Loucy (cell line): ENCODE data around the gene MGLL.
A peak's percentile ranks its signal among the peaks of the same experiment; 100 is the strongest.
"Not testable (repeated sequence)": the region's sequence is repeated elsewhere in the genome, so short reads cannot be mapped to it uniquely, and the experiment has no call there.

Source experiments
- H2AFZ ChIP-seq: fragments of 200-600 bp; sonication (generic); 2 replicates; pipeline ENCODE4 v1.6.0; 2016; ENCODE audit warnings: antibody characterized with exemption, mild to moderate bottlenecking, low read length, moderate library complexity
- H3F3A ChIP-seq: fragments of 200-600 bp; 2 replicates; pipeline ENCODE4 v1.6.0; 2016; ENCODE audit warnings: antibody characterized with exemption, low read depth, mild to moderate bottlenecking
- H3K27me3 ChIP-seq: fragments of 200-600 bp; sonication (generic); 2 replicates; pipeline ENCODE4 v1.6.1; 2014; ENCODE audit warnings: low read length, mild to moderate bottlenecking; ENCODE audit not compliant: insufficient read depth, poor library complexity, severe bottlenecking
- H3K36me3 ChIP-seq: fragments of 200-600 bp; sonication (generic); 2 replicates; pipeline ENCODE4 v1.6.1; 2016; ENCODE audit warnings: low read length; ENCODE audit not compliant: insufficient read depth
- H3K4me1 ChIP-seq: fragments of 200-600 bp; sonication (generic); 2 replicates; pipeline ENCODE4 v1.5.1; 2014; ENCODE audit warnings: low read length, mild to moderate bottlenecking; ENCODE audit not compliant: insufficient read depth, poor library complexity, severe bottlenecking
- H3K4me2 ChIP-seq: fragments of 200-600 bp; sonication (generic); 2 replicates; pipeline ENCODE4 v1.6.0; 2014; ENCODE audit warnings: antibody characterized with exemption, low read length, low read depth, mild to moderate bottlenecking; ENCODE audit not compliant: poor library complexity, severe bottlenecking
- H3K4me3 ChIP-seq: fragments of 200-600 bp; sonication (generic); 2 replicates; pipeline ENCODE4 v1.5.1; 2014; ENCODE audit warnings: low read length, mild to moderate bottlenecking, mixed read lengths; ENCODE audit not compliant: poor library complexity, severe bottlenecking
- H3K79me2 ChIP-seq: fragments of 200-600 bp; sonication (generic); 2 replicates; pipeline ENCODE4 v1.6.1; 2014; ENCODE audit warnings: low read length; ENCODE audit not compliant: insufficient read depth
- H3K9ac ChIP-seq: fragments of 200-600 bp; sonication (generic); 2 replicates; pipeline ENCODE4 v1.6.0; 2014; ENCODE audit warnings: mild to moderate bottlenecking, low read depth, low read length, moderate library complexity; ENCODE audit not compliant: poor library complexity, severe bottlenecking
- H3K9me2 ChIP-seq: fragments of 200-600 bp; sonication (generic); replicated peaks from 2 replicates; pipeline ENCODE4 v1.6.1; 2016; ENCODE audit warnings: low read depth, low read length, mixed read lengths
- H3K9me3 ChIP-seq: fragments of 200-600 bp; sonication (generic); 2 replicates; pipeline ENCODE4 v1.6.1; 2014; ENCODE audit warnings: mild to moderate bottlenecking, antibody characterized with exemption, low read length, low read depth; ENCODE audit not compliant: insufficient read depth
- H4K20me1 ChIP-seq: fragments of 200-600 bp; sonication (generic); 2 replicates; pipeline ENCODE4 v1.6.0; 2014; ENCODE audit warnings: antibody characterized with exemption, low read length, mild to moderate bottlenecking; ENCODE audit not compliant: insufficient read depth, poor library complexity, severe bottlenecking
- CTCF ChIP-seq: fragments of 200-600 bp; sonication (generic); conservative IDR thresholded peaks from 2 replicates; pipeline ENCODE4 v1.5.1; 2014; ENCODE audit warnings: mild to moderate bottlenecking, antibody characterized with exemption, low read length
- EZH2phosphoT487 ChIP-seq: fragments of 200-600 bp; IDR thresholded peaks from 2 replicates; pipeline ENCODE4 v1.6.1; 2018; ENCODE audit warnings: antibody characterized with exemption, mild to moderate bottlenecking, moderate library complexity, borderline replicate concordance

MGLL gene

DNA sequence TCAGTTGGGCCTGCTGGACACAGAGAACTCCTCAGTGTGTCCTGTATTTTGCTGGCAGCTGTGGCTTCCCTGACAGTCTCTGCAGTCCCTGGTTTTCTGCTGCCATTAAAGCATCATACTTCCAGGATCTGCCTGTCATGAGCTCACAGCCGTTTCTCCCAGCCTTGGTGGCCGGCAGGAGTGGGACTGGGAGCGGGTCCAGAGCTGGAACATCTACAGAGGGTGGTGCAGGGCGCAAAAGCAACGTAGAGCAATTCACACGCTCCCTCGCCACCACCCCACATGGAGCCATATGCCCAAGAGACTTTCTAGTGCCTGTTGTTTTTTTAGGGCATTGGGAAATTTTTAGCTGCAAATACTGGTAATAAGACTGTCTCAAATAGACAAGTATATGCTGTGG is 116.0 kb downstream of the MGLL start:
- 0 out of 2 replicates have a peak, but pooled peaks cover 2% of the 10 kb centered on the region for H3K9me3 ChIP-seq
- H3K4me1 ChIP-seq, result peaks cover 6% of the 10 kb centered on the region
- peaks cover 7% of the 10 kb centered on the region for H4K20me1 ChIP-seq
- H3F3A ChIP-seq, result no peaks in the 10 kb centered on the region
- TF ChIP-seq CTCF (no peak), EZH2phosphoT487 (no peak)
- H3K9me2 ChIP-seq, result no peaks in the 10 kb centered on the region
- no peak overlapping the region for H2AFZ ChIP-seq
- H3K4me3 ChIP-seq, result no peak overlapping the region
- H3K4me2 ChIP-seq, result no peak overlapping the region
- H3K27me3 ChIP-seq, result no peaks in the 10 kb centered on the region
- H3K9ac ChIP-seq, result no peak overlapping the region
- peaks cover 24% of the 10 kb centered on the region; the same call in 1 of the 2 replicates for H3K79me2 ChIP-seq
- peaks cover 79% of the 10 kb centered on the region; the same call in 1 of the 2 replicates for H3K36me3 ChIP-seq

DNA sequence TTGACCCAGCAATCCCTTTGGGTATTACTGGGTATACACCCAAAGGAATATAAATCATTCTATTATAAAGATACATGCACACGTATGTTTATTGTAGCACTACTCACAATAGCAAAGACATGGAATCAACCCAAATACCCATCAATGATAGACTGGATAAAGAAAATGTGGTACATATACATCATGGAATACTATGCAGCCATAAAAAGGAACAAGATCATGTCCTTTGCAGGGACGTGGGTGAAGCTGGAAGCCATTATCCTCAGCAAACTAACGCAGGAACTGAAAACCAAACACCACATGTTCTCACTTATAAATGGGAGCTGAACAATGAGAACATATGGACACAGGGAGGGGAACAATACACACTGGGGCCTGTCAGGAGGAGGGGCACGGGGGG is 117.5 kb downstream of the MGLL start:
- H3K79me2 ChIP-seq, result peaks cover 24% of the 10 kb centered on the region; the same call in 1 of the 2 replicates
- peak overlapping the region; percentile 13 for H3K4me2 ChIP-seq
- not testable (repeated sequence) for H3K9ac ChIP-seq, H3K9me2 ChIP-seq, H4K20me1 ChIP-seq, H3K27me3 ChIP-seq, H2AFZ ChIP-seq, H3K4me3 ChIP-seq, H3K9me3 ChIP-seq, H3F3A ChIP-seq, H3K4me1 ChIP-seq
- H3K36me3 ChIP-seq, result peaks cover 78% of the 10 kb centered on the region; the same call in 1 of the 2 replicates

DNA sequence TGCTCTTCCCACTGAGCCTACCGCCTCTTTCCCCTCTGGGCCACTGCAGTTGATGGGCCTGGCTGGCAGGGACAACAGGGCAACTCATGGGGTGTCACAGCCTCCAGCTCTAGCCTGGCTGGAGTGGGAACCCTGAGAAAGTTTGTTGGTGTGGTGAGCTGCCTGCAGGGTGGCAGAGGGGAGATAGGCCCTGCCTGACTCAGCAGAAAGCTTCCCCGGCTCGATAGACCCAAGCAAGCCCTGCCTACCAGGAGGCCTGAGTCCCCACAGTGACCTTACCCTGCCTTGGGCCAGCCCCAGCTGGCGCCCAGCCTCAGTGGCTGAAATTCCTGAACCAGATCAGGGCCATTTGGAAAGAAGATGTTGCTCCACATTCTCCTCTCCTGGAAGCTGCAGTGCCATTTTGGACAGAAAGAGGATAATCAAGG is 120.2 kb downstream of the MGLL start:
- no peaks in the 10 kb centered on the region for H3F3A ChIP-seq
- no peaks in the 10 kb centered on the region for H3K27me3 ChIP-seq
- H3K36me3 ChIP-seq, result peaks cover 55% of the 10 kb centered on the region; the same call in 1 of the 2 replicates
- no peak overlapping the region for H3K9ac ChIP-seq
- peaks cover 7% of the 10 kb centered on the region for H4K20me1 ChIP-seq
- H3K4me2 ChIP-seq, result no peak overlapping the region
- TF ChIP-seq EZH2phosphoT487 (no peak), CTCF (no peak)
- no peaks in the 10 kb centered on the region for H3K9me2 ChIP-seq
- peaks cover 24% of the 10 kb centered on the region; the same call in 1 of the 2 replicates for H3K79me2 ChIP-seq
- no peak overlapping the region for H3K4me3 ChIP-seq
- H3K9me3 ChIP-seq, result 0 out of 2 replicates have a peak, but pooled peaks cover 2% of the 10 kb centered on the region
- H3K4me1 ChIP-seq, result peaks cover 24% of the 10 kb centered on the region
- no peak overlapping the region for H2AFZ ChIP-seq

DNA sequence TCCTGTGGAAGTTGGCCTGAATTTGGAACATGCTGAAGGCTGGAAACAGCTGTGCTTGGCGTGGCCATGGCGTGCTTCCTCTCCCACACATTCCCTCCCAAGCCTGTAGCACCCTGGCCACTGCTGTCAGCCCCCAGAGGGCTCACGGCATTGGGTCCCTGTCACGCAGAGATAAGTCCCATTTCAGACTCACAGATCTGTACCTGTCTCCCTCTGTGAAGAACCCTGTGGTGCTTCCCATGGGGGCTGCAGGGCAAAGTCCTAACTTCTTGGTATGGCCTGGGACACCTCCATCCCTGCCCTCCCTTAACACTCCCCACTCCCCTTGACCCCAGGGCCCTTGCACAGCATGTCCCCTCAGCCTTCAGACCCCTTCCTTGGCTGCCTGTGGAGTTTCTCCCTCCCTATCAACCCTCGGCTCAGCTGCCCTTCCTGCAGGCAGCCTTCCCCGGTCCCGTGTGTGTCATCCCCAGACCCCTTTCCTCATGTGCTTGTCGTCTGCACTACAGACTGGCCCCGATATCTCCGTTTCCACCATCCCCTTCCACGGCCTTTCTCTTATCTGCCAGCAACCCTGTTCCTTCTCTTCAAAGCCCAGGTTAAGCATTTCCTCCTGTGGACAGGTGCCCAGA is 120.9 kb downstream of the MGLL start:
- Histone ChIP-seq H3K4me1 (peaks cover 29% of the 10 kb centered on the region), H3K27me3 (no peaks in the 10 kb centered on the region), H3K36me3 (peaks cover 48% of the 10 kb centered on the region; the same call in 1 of the 2 replicates), H3F3A (no peaks in the 10 kb centered on the region), H3K4me3 (no peak overlapping the region), H3K79me2 (peaks cover 24% of the 10 kb centered on the region; the same call in 1 of the 2 replicates), H3K9me2 (no peaks in the 10 kb centered on the region), H4K20me1 (peaks cover 9% of the 10 kb centered on the region), H2AFZ (no peak overlapping the region), H3K4me2 (no peak overlapping the region), H3K9me3 (0 out of 2 replicates have a peak, but pooled peaks cover 2% of the 10 kb centered on the region), H3K9ac (no peak overlapping the region)
- TF ChIP-seq CTCF (no peak), EZH2phosphoT487 (no peak)
